NB4 (cell line): ENCODE data around the gene IL17D.
A peak's percentile ranks its signal among the peaks of the same experiment; 100 is the strongest.

Experiments used
- DNase-seq: peaks from one replicate; pipeline ENCODE4 v3.0.0; 2010; ENCODE audit warnings: low read depth
- H3K4me3 ChIP-seq: one replicate; pipeline ENCODE4 v1.5.1; 2011; ENCODE audit warnings: mild to moderate bottlenecking, low read depth, low read length, moderate library complexity
- CTCF ChIP-seq: IDR thresholded peaks from one replicate; pipeline ENCODE4 v1.5.1; 2012; ENCODE audit warnings: low read depth, low read length
- MYC ChIP-seq: IDR thresholded peaks from 2 replicates; pipeline ENCODE4 v1.6.1; 2011; ENCODE audit warnings: low read depth, low read length
- POLR2A ChIP-seq: IDR thresholded peaks from 2 replicates; pipeline ENCODE4 v1.6.1; 2011; ENCODE audit warnings: mild to moderate bottlenecking; ENCODE audit not compliant: insufficient read length; ENCODE audit errors: extremely low read depth
- TF ChIP-seq, protein P1 (sequence below): IDR thresholded peaks from 2 replicates; pipeline ENCODE4 v1.6.1; 2011; ENCODE audit warnings: low read depth, low read length

IL17D gene

GRCh38 chr13:20708216-20708615, 4.7 kb downstream of the IL17D start:
- no peak for TF ChIP-seq POLR2A
- no peak for TF ChIP-seq CTCF
- TF ChIP-seq, protein P1, sequence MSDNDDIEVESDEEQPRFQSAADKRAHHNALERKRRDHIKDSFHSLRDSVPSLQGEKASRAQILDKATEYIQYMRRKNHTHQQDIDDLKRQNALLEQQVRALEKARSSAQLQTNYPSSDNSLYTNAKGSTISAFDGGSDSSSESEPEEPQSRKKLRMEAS: no peak
- TF ChIP-seq MYC: no peak

GRCh38 chr13:20709369-20709768, 5.9 kb downstream of the IL17D start:
- DNase-seq: no peak
- H3K4me3 ChIP-seq: no peak overlapping the region
- TF ChIP-seq CTCF (no peak), POLR2A (no peak)
- TF ChIP-seq, protein P1: no peak

More at GRCh38 chr13:20708216-20708615, 4.7 kb downstream of the IL17D start:
- DNase-seq: no peak
- H3K4me3 ChIP-seq: no peak overlapping the region

- TF ChIP-seq CTCF: no peak
- TF ChIP-seq MYC: no peak
- TF ChIP-seq, protein P1: no peak
- TF ChIP-seq POLR2A: no peak
- H3K4me3 ChIP-seq: no peak overlapping the region
- DNase-seq: no peak
These were observed 6.3 kb downstream of the IL17D start for GRCh38 chr13:20709782-20710181.

- DNase-seq: peak; percentile 35
These were observed 8.0 kb downstream of the IL17D start for GRCh38 chr13:20711301-20712044.

DNA sequence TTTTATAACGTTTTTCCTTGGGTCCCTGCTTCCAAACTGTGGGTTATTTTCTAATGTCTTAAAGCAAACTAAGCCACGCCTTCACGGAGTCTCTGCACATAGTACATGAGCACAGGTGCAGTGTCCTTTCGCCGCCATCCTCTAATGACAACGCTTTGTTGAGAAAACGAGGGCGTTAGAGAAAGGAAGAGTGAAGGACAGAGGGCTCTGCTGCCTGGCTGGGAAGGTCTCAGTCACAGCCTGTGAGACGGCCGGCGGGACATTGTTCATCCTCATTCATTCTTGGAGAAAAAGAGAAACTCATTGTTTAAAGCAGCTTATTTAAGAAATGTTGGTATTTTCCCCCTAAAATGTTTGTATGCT, 9.5 kb downstream of the IL17D start:
- H3K4me3 ChIP-seq: no peak overlapping the region
- no peak for TF ChIP-seq POLR2A
- TF ChIP-seq CTCF: no peak
- TF ChIP-seq, protein P1: no peak
- no peak for TF ChIP-seq MYC
- no peak for DNase-seq

More at GRCh38 chr13:20711301-20712044, 8.0 kb downstream of the IL17D start:
- no peak for TF ChIP-seq MYC
- no peak for TF ChIP-seq CTCF
- no peak for TF ChIP-seq POLR2A
- TF ChIP-seq, protein P1: no peak
- H3K4me3 ChIP-seq: no peak overlapping the region
